Cardiac muscle cell (in vitro differentiated cells and primary cell): Measurements from ENCODE around the gene INPP5A. TPM values are rescaled to one million over a fixed set of nuclear protein-coding genes. Genes with fewer than 3 reads are reported as not detected.
A peak's percentile ranks its signal among the peaks of the same experiment; 100 is the strongest.

Source experiments
- DNase-seq, 2 donors: peaks; one replicate each; pipeline versions ENCODE4 v3.0.0 to v3.0.0-alpha.2; 2010 to 2017; ENCODE audit warnings: low read depth in 1 of 2, low spot score in 1 of 2
- H3K27ac ChIP-seq: fragments of 200-600 bp; sonication (generic); 2 replicates; pipeline ENCODE4 v1.5.1; 2016
- H3K27me3 ChIP-seq: fragments of 200-600 bp; sonication (generic); 2 replicates; pipeline ENCODE4 v1.6.0; 2016; ENCODE audit warnings: control low read depth
- H3K36me3 ChIP-seq: fragments of 200-600 bp; sonication (generic); 2 replicates; pipeline ENCODE4 v1.5.1; 2016; ENCODE audit warnings: control low read depth
- H3K4me1 ChIP-seq: fragments of 200-600 bp; sonication (generic); 2 replicates; pipeline ENCODE4 v1.8.1; 2017; ENCODE audit warnings: low read depth, mild to moderate bottlenecking, mixed run types
- H3K4me3 ChIP-seq: fragments of 200-600 bp; sonication (generic); 2 replicates; pipeline ENCODE4 v1.5.1; 2016; ENCODE audit warnings: mild to moderate bottlenecking
- H3K9me3 ChIP-seq: fragments of 200-600 bp; sonication (generic); 2 replicates; pipeline ENCODE4 v1.5.1; 2017; ENCODE audit warnings: low read depth, mild to moderate bottlenecking, control low read depth
- polyA plus RNA-seq: library from polyadenylated mRNA; unstranded; fragments of >200 nt; fragmentation: Nextera tagmentation; extraction: Ambion mirVana; gene quantifications from 2 replicates; pipeline ENCODE4 v1.2.1, GENCODE V29; 2016
- total RNA-seq: library from RNA; depleted of rRNA; stranded (reverse); fragments of >200 nt; gene quantifications from 2 replicates; pipeline ENCODE4 v1.2.3, GENCODE V29; 2016
- TF ChIP-seq, protein P1 (sequence below): IDR thresholded peaks from 2 replicates; pipeline ENCODE4 v1.5.1; 2012; ENCODE audit warnings: low read depth, mild to moderate bottlenecking, low read length

INPP5A gene
- total and polyA plus RNA-seq, 2 experiments from 2014 or later: 87.0 to 90.4 TPM

DNA sequence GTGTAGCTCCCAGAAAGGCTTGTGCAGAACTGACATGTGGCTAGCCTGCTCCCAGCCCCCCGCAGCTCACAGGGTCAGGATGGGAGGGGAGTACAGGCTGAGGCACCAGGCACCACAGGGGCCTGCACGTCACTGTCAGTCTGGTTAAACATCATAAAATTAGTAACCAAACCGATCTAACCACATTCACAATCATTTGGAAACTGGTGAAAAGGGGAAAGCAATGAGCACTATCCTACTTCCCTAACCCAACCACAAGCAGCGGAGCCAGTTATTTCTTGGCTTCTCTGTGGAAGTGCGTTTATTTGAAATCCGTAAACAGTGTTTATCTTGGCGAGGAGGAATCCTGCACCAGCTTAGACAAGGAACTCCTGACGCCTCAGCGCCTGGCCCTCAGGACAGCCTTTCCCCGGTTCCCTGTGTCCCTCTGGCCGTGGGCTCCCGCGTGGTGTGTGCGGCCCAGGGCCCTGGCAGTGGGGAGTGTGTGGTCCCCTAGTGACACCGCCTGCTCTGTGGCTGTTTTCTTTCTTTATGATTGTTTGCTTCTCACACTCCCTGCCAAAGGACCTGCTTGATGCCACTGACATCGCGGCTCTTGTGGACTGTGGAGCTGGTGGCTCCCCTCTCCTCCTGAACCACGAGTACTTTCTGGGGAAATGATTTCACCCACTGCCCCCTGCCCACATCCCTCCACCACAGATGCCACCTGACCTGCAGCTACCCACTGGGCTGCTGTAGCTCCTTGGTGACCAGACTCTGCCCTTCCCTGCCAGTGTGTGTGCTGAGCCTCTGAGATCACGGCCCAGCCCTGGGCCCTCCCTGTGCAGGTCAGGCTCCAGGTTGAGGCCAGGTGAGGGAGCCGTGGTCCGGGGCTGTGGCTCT, 38.0 kb downstream of the INPP5A start:
- H3K27me3 ChIP-seq: no peaks in the 10 kb centered on the region
- H3K9me3 ChIP-seq: no peaks in the 10 kb centered on the region
- peak overlapping the region; percentile 76 for H3K27ac ChIP-seq
- peak in 1 of 2 donors; percentile 82 for DNase-seq
- H3K4me3 ChIP-seq: no peak overlapping the region
- H3K4me1 ChIP-seq: peaks cover 46% of the 10 kb centered on the region
- TF ChIP-seq, protein P1, sequence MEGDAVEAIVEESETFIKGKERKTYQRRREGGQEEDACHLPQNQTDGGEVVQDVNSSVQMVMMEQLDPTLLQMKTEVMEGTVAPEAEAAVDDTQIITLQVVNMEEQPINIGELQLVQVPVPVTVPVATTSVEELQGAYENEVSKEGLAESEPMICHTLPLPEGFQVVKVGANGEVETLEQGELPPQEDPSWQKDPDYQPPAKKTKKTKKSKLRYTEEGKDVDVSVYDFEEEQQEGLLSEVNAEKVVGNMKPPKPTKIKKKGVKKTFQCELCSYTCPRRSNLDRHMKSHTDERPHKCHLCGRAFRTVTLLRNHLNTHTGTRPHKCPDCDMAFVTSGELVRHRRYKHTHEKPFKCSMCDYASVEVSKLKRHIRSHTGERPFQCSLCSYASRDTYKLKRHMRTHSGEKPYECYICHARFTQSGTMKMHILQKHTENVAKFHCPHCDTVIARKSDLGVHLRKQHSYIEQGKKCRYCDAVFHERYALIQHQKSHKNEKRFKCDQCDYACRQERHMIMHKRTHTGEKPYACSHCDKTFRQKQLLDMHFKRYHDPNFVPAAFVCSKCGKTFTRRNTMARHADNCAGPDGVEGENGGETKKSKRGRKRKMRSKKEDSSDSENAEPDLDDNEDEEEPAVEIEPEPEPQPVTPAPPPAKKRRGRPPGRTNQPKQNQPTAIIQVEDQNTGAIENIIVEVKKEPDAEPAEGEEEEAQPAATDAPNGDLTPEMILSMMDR: no peak
- no peaks in the 10 kb centered on the region for H3K36me3 ChIP-seq

DNA sequence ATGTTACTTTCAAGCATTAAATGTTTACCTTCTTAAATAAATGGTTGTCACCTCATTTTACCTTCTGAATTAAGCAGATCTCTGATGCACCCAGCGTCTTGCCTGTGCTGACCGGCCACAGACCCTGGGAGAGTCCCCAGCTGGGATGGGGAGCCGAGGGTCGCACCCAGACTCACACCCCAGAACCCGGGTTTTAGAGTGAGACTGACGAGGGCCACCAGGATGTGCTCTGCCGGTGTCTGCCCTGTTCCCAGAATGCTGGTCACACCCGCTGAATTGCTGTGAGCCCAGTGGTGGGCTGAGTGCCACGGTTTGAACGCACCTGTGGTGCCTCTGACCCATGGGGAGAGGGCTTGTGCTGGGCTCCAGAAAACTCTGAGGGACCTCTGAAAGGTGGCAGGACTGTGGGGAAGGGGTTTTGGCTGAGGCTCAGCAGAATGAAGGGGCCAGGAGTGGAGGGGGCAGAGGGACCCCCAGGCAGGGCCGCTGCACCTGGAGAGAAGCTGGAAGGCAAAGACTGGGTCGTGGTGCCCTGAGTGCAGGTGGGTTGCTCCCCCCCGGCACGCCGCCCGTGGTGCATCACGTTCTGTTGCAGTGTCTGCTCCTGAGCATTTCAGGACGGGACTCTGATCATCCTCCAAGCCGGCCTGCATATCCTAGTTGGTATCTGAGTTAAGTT, 39.2 kb downstream of the INPP5A start:
- no peak overlapping the region for H3K27ac ChIP-seq
- DNase-seq: no peak

DNA sequence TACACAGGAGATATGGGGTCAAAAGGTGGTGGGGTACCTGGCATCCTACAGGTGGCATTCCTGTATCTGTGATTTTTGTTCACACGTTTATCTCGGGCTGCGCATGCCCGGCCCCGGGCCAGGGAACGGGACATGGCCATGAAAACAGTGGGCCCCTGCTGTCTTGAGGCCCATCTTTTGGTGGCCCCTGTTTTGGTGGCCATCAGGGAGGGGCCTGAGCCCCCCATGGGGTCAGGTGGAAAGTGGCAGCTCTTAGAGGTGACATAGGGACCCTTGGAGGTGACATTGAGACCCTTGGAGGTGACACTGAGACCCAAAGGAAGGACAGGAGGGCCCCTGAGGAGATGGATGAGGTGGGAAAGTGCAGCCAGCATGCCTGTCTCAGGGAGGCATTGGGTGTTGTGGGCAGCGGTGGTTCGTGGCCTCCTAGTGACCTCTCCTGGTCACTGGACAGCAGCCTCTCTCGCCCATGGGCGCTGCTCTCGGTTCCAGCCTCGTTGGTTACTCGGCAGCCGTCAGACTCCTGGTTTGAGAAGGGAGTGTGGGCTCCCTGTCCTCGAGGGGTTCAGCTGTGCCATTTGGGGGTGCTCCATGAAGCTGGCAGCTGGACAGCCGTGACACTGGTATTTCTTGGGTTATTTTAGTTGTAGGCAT, 39.9 kb downstream of the INPP5A start:
- DNase-seq: peak; percentile 16 to 63
- Histone ChIP-seq H3K4me1 (peaks cover 41% of the 10 kb centered on the region), H3K27me3 (no peaks in the 10 kb centered on the region), H3K36me3 (no peaks in the 10 kb centered on the region), H3K9me3 (no peaks in the 10 kb centered on the region), H3K27ac (no peak overlapping the region), H3K4me3 (no peak overlapping the region)
- TF ChIP-seq, protein P1: peak; percentile 16

More for the DNA sequence above, 39.2 kb downstream of the INPP5A start:
- Histone ChIP-seq H3K4me1 (peaks cover 46% of the 10 kb centered on the region), H3K9me3 (no peaks in the 10 kb centered on the region), H3K36me3 (no peaks in the 10 kb centered on the region), H3K4me3 (no peak overlapping the region), H3K27me3 (no peaks in the 10 kb centered on the region)
- TF ChIP-seq, protein P1: no peak

DNA sequence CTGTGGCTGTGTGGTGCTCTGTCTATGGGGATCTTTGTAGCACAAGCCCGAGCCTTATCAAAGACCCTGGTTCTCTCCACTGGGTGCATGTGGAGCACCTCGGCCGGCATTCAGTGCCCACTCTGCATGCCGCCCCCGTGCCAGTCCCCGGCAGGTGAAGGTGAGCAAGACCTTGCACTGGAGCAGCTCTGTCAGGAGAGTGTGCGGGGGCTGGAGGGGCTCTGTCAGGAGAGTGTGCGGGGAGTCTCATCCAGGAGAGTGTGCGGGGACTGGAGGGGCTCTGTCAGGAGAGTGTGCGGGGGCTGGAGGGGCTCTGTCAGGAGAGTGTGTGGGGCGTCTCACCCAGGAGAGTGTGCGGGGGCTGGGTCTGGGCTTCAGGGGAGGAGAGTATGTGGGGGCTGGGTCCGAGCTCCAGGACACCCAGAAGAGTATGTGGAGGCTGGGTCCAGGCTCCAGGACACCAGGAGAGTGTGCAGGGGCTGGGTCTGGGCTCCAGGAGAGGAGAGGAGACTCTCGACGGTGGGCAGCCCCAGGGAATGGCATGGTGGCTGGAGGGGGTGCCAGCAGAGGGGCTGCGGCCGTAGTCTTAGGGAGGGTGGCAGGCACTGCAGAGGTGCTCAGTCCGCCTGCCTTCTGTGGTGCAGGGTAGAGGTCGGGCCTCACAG, 40.8 kb downstream of the INPP5A start:
- TF ChIP-seq, protein P1: no peak
- Histone ChIP-seq H3K27me3 (no peaks in the 10 kb centered on the region), H3K4me3 (no peak overlapping the region), H3K4me1 (peaks cover 36% of the 10 kb centered on the region), H3K36me3 (no peaks in the 10 kb centered on the region), H3K27ac (no peak overlapping the region), H3K9me3 (no peaks in the 10 kb centered on the region)
- no peak for DNase-seq
